Activated naive CD4-positive, alpha-beta T cell treated with anti-CD3 and anti-CD28 coated beads, Interleukin-2, amount 50 U/mL, for 24 hours (primary cell): Measurements from ENCODE around the gene KIAA0930.
"Not testable (repeated sequence)": the region's sequence is repeated elsewhere in the genome, so short reads cannot be mapped to it uniquely, and the experiment has no call there.

Experiments used
- H3K27ac Mint-ChIP-seq: one replicate; pipeline ENCODE4 v1.8.0; 2021; ENCODE audit warnings: mild to moderate bottlenecking, mixed read lengths
- H3K27me3 Mint-ChIP-seq: one replicate; pipeline ENCODE4 v1.8.0; 2021; ENCODE audit warnings: mixed read lengths
- H3K36me3 Mint-ChIP-seq: one replicate; pipeline ENCODE4 v1.8.0; 2021; ENCODE audit warnings: mixed read lengths
- H3K4me1 Mint-ChIP-seq: one replicate; pipeline ENCODE4 v1.8.0; 2021; ENCODE audit warnings: mixed read lengths
- H3K4me3 Mint-ChIP-seq: one replicate; pipeline ENCODE4 v1.8.0; 2021; ENCODE audit warnings: mild to moderate bottlenecking, mixed read lengths
- H3K9me3 Mint-ChIP-seq: one replicate; pipeline ENCODE4 v1.8.0; 2021; ENCODE audit warnings: mixed read lengths

KIAA0930 gene

DNA sequence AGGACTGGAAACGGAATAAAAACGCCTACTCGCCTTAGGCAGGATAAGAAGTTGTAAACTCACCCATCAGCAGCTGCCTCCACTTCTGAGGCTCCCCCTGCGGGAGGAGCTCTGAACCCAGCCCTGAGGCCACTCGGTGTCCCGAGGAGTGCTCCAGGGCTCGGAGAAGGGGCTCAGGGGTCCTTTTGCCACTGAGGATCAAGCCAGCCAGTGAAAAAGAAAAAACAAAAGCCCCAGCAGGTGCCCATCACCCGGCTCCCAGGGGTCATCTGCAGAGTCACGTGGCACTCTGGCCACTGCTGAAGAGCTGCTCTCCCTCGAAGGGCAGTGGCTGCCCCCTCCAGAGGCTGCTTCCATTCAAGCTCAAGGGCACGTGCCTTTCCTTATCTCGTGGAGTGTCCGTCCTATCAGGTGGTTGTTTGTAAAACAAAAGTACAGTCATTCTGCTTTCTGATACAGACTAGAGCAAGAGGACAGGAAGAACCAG is 48.0 kb downstream of the KIAA0930 start:
- Mint-ChIP-seq H3K9me3 (no peaks in the 10 kb centered on the region), H3K4me1 (no peaks in the 10 kb centered on the region), H3K36me3 (peaks cover 8% of the 10 kb centered on the region), H3K27me3 (no peaks in the 10 kb centered on the region), H3K27ac (no peak overlapping the region), H3K4me3 (no peak overlapping the region)

DNA sequence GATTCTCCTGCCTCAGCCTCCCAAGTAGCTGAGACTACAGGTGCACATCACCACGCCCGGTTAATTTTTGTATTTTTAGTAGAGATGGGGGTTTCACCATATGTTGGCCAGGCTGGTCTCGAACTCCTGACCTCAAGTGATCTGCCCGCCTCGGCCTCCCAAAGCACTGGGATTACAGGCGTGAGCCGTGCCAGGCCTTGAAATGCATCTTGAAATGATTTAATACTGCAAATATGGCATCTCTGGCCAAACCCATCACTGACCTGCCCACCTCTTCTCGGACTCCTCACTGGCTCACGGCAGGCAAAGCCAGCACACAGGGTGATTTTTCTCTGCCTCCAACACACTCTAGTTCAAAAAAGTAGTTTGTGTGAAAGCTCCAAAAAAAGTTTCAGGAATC is 48.9 kb downstream of the KIAA0930 start:
- H3K27me3 Mint-ChIP-seq, H3K4me3 Mint-ChIP-seq, H3K9me3 Mint-ChIP-seq, H3K27ac Mint-ChIP-seq, H3K4me1 Mint-ChIP-seq: not testable (repeated sequence)
- peaks cover 11% of the 10 kb centered on the region for H3K36me3 Mint-ChIP-seq

DNA sequence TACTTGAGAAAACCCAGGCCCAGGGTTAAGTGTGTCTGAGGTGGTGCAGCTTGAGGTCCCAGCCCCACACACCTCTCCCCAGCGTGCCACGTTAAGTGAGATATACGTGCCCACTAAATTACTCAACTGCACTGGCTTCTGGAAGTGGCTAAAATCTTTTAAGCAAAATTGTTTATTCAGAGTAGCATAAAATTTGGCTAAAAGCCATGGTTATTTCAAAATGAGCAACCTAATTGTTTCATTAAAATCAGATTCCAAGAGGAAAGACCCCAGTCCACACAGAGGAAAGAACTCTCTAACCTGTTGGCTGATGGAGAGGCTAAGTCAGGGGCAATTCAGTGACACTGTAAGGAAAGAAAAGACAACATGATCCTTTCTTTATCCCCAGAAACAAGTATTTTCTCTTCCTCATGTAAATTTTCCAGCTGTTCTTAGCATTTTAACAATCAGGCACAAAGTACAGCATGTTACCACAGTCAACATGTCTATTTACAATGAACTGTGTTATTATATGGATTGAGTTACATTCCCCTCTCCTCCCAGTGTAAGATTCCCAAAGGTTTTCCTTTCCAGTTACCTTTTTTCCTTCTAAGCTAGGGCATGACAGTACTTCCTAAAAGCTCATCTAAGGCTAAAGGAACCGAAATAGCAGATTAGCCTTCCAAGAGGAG is 50.4 kb downstream of the KIAA0930 start:
- peaks cover 11% of the 10 kb centered on the region for H3K4me1 Mint-ChIP-seq
- no peak overlapping the region for H3K4me3 Mint-ChIP-seq
- H3K27me3 Mint-ChIP-seq = no peaks in the 10 kb centered on the region
- H3K9me3 Mint-ChIP-seq = no peaks in the 10 kb centered on the region
- H3K36me3 Mint-ChIP-seq = peaks cover 7% of the 10 kb centered on the region
- no peak overlapping the region for H3K27ac Mint-ChIP-seq

DNA sequence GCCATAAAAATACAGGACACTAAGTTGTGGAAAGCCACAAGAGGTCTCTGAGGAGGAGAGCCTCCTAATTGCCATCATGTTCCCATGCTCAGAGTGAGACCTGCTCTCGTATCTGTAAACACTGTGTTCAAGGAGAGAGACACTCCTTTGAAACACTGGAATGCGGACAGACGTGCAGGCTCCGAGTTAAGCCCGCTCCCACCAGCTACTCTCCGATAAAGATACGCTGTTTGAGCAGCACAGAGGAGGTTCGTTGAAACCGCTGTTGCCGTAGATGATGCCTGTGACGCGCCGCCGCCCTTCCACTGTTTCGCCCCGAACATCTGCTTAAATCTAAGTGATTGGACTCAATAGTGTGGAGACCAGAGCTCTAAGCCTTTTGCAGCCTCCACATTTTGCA is 51.9 kb downstream of the KIAA0930 start:
- no peaks in the 10 kb centered on the region for H3K27me3 Mint-ChIP-seq
- peaks cover 7% of the 10 kb centered on the region for H3K36me3 Mint-ChIP-seq
- no peak overlapping the region for H3K4me3 Mint-ChIP-seq
- H3K27ac Mint-ChIP-seq = no peak overlapping the region
- peaks cover 11% of the 10 kb centered on the region for H3K4me1 Mint-ChIP-seq
- H3K9me3 Mint-ChIP-seq = no peaks in the 10 kb centered on the region

DNA sequence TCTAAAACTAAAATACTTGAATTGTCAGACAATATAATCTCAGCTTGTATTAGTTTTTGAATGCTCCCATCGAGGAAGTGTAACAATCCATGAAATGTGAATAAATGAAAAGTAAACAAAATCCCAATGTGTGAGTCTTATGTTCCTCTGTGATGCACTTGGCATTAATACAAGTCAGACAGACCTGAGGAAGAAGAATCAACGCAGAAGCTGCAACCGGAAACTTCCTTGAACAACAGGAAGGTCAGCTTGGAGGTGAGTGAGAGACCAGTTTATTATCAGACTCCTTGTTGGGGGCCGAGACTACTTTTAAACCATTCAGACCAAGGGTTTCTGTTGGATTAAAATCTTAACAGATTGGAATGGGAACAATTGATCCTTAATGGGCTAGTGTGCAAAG is 52.8 kb downstream of the KIAA0930 start:
- H3K4me3 Mint-ChIP-seq = no peak overlapping the region
- no peaks in the 10 kb centered on the region for H3K27me3 Mint-ChIP-seq
- H3K9me3 Mint-ChIP-seq = no peaks in the 10 kb centered on the region
- peaks cover 9% of the 10 kb centered on the region for H3K36me3 Mint-ChIP-seq
- H3K27ac Mint-ChIP-seq = no peak overlapping the region
- H3K4me1 Mint-ChIP-seq = peaks cover 11% of the 10 kb centered on the region

DNA sequence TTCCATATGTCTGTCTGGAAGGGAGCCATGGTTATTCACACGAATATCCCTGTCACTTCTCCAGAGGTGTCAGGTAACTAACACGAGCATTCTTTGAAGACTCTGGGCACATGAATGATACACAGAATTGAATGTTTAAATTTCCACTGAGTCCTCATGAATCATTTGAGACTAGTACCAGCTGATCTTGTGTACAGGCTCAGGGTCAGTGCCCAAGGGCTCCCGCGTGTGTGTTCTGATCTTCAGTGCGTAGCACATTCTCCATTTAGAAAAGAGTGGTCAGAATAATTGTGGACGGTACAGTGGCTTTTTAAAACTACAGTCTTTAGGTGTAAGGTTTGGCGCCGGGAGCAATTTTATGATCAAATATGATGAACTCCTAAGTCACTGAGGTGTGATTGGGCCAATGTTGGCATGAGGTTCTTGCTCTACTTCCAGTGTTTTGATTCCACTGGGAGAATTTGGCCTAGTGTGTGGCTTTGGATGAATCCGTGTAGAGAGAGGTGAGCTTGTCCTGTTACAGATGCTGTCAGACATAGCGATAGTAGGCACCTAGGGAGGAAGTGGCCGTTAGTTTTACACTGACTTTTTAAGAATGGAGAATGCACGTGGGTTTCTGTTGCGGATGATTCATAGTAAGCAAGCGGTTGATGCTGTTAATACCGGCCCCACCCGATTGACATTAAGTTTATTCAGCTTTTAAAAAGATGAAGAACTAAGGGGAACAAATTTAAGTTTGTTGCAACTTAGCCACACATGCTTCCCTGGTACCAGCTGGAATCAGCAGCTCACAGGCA is 54.8 kb downstream of the KIAA0930 start:
- Mint-ChIP-seq H3K4me1 (peaks cover 15% of the 10 kb centered on the region), H3K27ac (peak overlapping the region; percentile 91), H3K9me3 (no peaks in the 10 kb centered on the region), H3K4me3 (no peak overlapping the region), H3K36me3 (peaks cover 14% of the 10 kb centered on the region), H3K27me3 (no peaks in the 10 kb centered on the region)

DNA sequence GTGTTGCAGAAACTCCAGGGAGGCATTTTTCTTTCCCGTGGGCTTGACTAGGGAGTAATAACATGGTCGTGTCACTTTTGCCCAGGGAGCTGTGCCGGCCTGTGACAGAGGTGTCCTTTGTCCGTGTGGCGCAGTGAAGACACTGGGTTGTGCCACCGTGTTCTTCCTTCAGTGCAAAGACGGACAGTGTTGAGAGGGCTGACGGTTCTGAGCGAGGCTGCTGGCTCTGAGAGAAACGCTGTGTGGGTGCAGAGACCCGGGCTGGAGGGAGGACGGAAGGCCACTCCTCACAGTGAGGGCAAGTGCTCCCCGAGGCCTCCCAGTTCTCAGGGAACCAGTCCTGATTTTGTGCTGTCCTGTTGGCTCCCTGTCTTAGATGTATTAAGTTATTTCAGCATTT is 56.7 kb downstream of the KIAA0930 start:
- Mint-ChIP-seq H3K36me3 (peaks cover 19% of the 10 kb centered on the region), H3K27me3 (no peaks in the 10 kb centered on the region), H3K4me3 (no peak overlapping the region), H3K9me3 (no peaks in the 10 kb centered on the region), H3K27ac (no peak overlapping the region), H3K4me1 (peaks cover 27% of the 10 kb centered on the region)

DNA sequence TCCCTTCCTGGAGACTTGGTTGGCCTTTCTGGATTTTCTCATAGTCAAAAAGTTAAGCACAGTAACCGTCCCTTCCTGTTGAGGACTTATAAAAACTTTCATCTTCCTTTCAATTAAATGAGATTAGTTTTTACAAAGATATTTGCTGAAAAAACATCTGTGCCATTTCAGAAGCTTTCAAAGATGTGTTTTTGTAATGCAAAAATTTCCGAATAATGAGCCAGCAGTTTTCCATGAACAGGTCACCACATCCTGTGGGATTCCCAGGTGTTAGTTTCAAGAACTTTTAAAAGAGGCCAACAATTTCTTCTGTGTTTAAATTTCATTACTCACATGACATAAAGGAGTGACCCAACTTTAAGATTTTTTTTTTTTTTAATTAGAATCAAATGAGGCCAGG is 58.9 kb downstream of the KIAA0930 start:
- H3K36me3 Mint-ChIP-seq = peaks cover 20% of the 10 kb centered on the region
- no peaks in the 10 kb centered on the region for H3K27me3 Mint-ChIP-seq
- H3K9me3 Mint-ChIP-seq = no peaks in the 10 kb centered on the region
- no peak overlapping the region for H3K4me3 Mint-ChIP-seq
- H3K27ac Mint-ChIP-seq = peak overlapping the region; percentile 77
- H3K4me1 Mint-ChIP-seq = peaks cover 41% of the 10 kb centered on the region

DNA sequence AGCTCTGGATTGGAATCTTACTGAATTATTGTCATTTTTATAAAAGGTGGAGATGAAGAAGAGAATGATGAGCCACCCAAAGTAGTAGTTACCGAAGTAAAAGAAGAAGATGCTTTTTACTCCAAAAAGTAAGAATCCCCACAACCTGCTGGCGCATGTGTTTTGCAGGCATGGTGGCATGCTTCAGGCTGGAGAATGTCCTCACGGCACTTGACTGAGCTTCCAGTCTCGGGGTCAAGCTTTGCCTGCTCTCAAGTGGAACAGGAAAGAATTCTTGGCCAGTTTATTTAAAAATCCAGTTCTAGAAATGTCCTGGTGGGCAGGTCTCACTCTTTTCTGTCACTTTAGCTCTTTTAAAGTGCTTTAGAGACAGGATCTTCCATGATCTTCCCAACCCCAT is 59.5 kb downstream of the KIAA0930 start:
- Mint-ChIP-seq H3K9me3 (no peaks in the 10 kb centered on the region), H3K27ac (no peak overlapping the region), H3K4me3 (no peak overlapping the region), H3K27me3 (no peaks in the 10 kb centered on the region), H3K4me1 (peaks cover 45% of the 10 kb centered on the region), H3K36me3 (peaks cover 23% of the 10 kb centered on the region)

DNA sequence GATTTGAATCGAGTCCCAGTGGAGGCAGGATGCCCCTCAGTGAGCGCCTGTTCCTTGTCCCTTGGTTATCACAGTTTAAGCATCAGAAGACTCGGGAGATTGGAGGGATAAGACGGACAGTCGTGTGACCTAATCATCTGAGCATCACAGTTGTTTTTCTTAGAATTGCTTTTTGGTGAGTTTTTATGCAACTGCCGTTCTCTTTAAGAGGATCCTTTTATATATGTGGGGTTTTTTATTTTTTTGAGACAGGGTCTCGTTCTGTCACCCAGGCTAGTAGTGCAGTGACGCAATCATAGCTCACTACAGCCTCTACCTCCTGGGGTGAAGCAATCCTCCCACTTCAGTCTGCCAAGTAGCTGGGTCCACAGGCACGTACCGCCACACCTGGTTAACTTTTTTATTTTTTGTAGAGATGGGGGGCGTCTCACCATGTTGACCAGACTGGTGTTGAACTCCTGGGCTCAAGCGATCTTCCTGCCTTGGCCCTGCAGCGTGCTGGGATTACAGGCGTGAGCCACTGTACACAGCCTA is 60.5 kb downstream of the KIAA0930 start:
- Mint-ChIP-seq H3K9me3 (no peaks in the 10 kb centered on the region), H3K4me1 (peaks cover 50% of the 10 kb centered on the region), H3K27me3 (no peaks in the 10 kb centered on the region), H3K4me3 (no peak overlapping the region), H3K36me3 (peaks cover 22% of the 10 kb centered on the region), H3K27ac (peak overlapping the region; percentile 47)

DNA sequence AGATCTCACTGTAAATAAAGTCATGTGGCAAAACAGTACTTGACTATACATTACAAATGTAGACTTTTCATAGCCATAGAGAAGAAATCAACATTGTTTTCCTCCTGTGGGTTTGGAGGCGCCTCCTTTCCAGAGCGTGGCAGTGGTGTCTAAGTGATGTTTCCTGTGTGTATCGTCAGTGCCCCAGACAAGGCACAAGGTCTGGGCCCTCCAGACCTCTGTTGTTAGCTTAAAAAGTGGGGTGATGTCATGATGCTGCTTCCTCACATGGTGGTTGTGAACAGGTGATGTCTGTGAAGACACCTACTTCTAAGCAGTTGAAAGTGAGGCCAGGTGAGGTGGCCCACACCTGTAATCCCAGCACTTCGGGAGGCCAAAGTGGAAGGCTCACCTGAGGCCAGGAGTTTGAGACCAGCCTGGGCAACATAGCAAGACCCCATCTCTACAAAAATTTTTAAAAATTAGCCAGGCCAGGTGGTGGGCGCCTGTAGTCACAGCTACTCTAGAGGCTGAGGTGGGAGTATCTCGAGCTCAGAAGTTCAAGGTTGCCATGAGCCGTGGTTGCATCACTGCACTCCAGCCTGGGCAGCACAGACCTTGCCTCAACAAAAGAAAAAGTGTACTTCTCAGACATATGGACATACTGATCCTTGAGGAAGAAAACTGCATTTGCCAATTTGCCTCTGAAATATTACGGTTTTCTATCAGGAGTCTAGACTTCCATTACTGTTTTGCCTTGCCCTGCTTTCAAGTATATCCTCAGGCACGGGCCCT is 61.2 kb downstream of the KIAA0930 start:
- Mint-ChIP-seq H3K9me3 (no peaks in the 10 kb centered on the region), H3K4me3 (peak overlapping the region; percentile 44), H3K4me1 (peaks cover 58% of the 10 kb centered on the region), H3K27ac (peak overlapping the region; percentile 51), H3K27me3 (no peaks in the 10 kb centered on the region), H3K36me3 (peaks cover 26% of the 10 kb centered on the region)

DNA sequence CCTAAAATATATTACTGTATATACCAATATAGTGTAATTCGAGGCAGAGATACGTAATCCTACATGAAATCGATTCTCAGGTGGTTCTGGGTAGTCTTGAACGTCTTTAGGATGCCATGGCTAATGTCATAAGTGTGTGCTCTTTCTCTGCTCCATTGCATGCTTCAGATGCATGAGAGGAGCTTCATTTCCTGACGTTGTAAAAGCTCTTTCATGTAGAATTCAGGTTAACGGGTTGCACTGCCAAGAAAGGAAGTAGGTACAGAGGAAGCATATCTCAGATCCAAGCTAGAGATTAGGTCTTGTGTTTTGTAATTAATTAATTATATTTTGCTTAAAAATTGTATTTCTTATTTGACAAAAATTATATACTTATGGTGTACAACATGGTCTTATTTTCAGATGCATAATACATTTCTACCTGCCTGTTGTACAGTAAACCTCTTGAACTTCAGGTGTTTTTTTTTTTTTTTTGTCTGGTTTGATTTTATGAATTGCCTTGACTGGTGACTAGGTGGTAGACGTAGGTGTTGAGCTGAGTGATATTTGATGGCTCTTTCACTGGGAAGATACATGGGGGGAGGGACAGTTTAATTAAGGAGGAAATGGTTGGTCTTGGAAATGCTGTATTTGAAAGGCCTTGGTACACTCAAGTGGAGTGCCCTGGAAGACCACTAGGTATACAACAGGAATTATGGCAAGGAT is 67.7 kb downstream of the KIAA0930 start:
- H3K4me3 Mint-ChIP-seq = peak overlapping the region; percentile 48
- H3K27me3 Mint-ChIP-seq = no peaks in the 10 kb centered on the region
- no peaks in the 10 kb centered on the region for H3K9me3 Mint-ChIP-seq
- peak overlapping the region; percentile 93 for H3K27ac Mint-ChIP-seq
- peaks cover 30% of the 10 kb centered on the region for H3K36me3 Mint-ChIP-seq
- peaks cover 88% of the 10 kb centered on the region for H3K4me1 Mint-ChIP-seq

DNA sequence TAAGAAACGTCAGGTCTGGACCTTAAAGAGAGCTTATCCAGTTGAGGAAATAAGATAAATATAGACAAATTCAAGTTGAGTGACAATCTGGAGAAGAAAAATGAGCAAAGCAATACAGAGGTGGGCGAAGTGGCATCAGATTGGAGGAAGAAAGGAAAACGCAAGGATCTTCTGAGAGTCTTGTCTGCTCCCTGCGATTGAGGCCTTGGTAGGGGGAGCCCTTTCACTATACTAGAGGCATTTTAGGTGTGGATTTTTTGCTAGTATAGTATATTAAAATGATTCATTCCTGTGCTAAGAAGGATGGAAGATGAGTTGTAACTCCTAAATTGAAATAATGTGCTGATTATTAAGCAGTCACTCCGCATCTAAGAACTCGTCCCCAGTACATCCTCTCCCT is 68.9 kb downstream of the KIAA0930 start:
- peaks cover 30% of the 10 kb centered on the region for H3K36me3 Mint-ChIP-seq
- H3K4me1 Mint-ChIP-seq = peaks cover 87% of the 10 kb centered on the region
- H3K27ac Mint-ChIP-seq = peak overlapping the region; percentile 94
- H3K9me3 Mint-ChIP-seq = no peaks in the 10 kb centered on the region
- H3K4me3 Mint-ChIP-seq = peak overlapping the region; percentile 28
- no peaks in the 10 kb centered on the region for H3K27me3 Mint-ChIP-seq

DNA sequence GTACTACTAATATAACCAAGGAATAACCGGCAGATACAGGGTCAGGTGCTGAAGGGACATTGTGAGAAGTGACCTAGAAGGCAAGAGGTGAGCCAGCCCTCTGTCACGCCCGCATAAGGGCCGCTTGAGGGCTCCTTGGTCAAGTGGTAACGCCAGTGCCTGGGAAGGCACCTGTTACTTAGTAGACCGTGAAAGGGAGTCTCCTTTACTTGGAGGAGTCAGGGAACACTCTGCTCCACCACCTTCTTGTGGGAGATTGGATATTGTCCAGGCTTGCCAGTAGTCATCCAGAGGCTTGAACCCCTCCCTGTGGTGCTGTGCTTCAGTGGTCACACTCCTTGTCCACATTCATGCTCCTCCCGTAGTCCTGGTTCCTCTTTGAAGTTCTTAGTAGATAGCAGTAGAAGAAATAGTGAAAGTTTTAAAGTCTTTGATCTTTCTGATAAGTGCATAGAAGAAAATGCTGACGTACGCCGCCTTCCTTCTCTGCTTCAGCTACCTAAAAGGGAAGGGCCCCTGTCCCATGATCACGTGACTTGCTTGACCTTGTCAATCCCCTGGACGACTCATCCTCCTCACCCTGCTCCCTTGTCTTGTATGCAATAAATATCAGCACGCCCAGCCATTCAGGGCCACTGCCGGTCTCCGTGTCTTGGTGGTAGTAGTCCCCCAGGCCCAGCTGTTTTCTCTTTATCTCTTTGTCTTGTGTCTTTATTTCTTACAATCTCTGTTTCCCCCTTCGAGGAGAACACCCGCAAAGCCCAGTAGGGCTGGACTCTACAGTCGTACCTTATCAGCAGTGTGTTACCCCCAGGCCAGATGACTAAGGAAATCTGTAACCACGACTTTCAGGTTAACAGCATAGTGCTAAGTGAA is 70.9 kb downstream of the KIAA0930 start:
- H3K4me1 Mint-ChIP-seq = peaks cover 85% of the 10 kb centered on the region
- peaks cover 24% of the 10 kb centered on the region for H3K36me3 Mint-ChIP-seq
- peak overlapping the region; percentile 56 for H3K4me3 Mint-ChIP-seq
- H3K27ac Mint-ChIP-seq = peak overlapping the region; percentile 96
- H3K27me3 Mint-ChIP-seq = no peaks in the 10 kb centered on the region
- H3K9me3 Mint-ChIP-seq = no peaks in the 10 kb centered on the region
